ENCODE data around the gene HACD4.
"Not testable (repeated sequence)": the region's sequence is repeated elsewhere in the genome, so short reads cannot be mapped to it uniquely, and the experiment has no call there.

The HACD4 gene

DNA sequence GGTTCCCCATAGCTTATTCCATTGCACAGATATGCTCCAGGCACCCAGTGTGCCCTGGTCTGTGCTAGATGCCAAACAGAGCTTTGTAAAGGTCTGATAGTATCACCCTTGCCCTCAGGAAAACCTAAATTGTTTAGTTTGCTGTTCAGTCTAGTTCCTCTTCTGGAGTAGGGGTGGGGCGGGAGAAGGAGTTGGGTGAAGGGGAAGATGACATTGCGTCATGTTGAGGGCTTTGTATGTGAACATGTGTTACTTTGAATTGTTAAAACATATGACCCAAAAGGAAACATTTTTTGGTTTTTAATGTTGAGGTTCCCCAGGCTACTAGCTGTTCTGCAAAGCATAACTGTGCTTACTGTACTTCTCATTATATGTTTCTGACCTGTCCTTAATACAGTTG lies 40.6 kb downstream of the HACD4 start:
- H3K27ac Mint-ChIP-seq = no peak overlapping the region
- peaks cover 33% of the 10 kb centered on the region for H3K36me3 Mint-ChIP-seq
- ATAC-seq (no peak), DNase-seq (ENCODE audit: low spot score in 2 of 2) (no peak)
- H3K4me1 Mint-ChIP-seq = no peaks in the 10 kb centered on the region
- H3K4me3 Mint-ChIP-seq = no peak overlapping the region
- H3K9me3 Mint-ChIP-seq = no peaks in the 10 kb centered on the region

DNA sequence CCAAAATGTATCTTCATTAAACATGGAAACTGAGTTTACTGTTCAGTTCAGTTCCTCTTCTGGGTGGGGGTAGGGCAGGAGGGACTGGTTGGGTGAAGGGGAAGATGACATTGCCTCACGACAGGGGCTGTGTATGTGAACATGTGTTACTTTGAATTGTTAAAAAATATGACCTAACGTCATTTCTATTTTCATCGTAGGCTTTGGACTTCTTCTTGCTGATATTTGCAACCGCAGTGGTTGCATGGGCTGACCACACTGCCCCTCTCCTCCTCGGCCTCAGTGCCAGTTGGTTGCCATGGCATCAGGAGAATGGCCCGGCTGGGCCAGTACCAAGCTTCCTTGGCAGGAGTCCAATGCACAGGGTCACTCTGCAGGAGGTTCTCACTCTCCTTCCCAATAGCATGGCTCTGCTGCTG lies 41.5 kb downstream of the HACD4 start:
- Mint-ChIP-seq H3K4me1 (no peaks in the 10 kb centered on the region), H3K9me3 (no peaks in the 10 kb centered on the region), H3K27ac (no peak overlapping the region), H3K36me3 (peaks cover 33% of the 10 kb centered on the region), H3K4me3 (no peak overlapping the region)
- ATAC-seq (no peak), DNase-seq (ENCODE audit: low spot score in 2 of 2) (no peak)

DNA sequence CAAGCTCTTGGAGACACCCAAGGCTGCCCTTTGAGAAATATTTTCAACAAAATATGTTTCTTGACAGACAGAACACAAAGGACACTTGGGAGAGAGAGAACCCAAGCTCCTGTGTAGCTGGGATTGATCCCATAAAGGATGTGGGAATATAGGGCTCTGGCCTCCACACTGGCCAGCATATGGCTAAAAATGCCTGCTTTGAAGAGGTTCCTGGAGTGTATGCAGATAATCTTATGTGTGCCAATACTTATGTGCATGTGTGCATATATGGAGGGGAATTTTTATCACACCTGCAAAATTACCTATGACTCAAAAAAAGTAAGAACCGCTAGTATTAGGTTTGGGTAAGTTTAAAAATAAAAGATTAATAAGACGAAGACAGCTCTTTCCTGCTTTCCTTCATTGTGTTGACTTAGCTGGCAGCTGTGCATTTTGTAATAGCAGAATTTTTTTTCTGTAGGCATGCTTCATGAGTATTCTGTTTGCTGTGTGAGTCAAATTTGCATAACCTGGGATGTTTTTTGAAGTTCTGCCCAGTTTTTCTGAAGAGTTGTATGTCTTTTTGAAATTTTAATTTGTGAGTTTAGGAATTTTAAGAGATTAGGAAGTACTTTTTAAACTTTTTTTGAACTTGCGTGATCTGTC lies 42.6 kb downstream of the HACD4 start:
- Mint-ChIP-seq H3K27ac (no peak overlapping the region), H3K9me3 (no peaks in the 10 kb centered on the region), H3K36me3 (peaks cover 33% of the 10 kb centered on the region), H3K4me1 (no peaks in the 10 kb centered on the region), H3K4me3 (no peak overlapping the region)
- DNase-seq (ENCODE audit: low spot score in 2 of 2) = no peak
- ATAC-seq = no peak

DNA sequence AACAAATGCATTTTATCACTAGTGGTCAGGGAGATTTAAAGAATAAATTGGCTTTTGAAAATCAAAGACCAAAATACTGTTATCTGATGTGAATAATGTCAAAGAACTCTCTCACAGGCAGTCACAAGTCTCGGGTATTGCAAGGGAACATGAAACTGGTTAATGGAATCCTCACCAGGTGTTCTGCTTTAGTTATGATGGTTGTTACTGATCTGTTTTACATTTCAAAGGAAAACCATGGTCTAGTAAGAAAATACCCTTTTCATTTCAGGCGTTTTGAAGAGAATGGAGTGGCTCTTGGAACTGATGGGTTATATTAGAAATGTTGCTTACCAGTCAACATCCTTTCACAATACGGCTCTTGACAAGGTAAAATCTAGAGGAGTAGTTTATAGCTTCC lies 43.4 kb downstream of the HACD4 start:
- no peaks in the 10 kb centered on the region for H3K9me3 Mint-ChIP-seq
- DNase-seq (ENCODE audit: low spot score in 2 of 2) (no peak), ATAC-seq (no peak)
- H3K4me3 Mint-ChIP-seq = no peak overlapping the region
- H3K27ac Mint-ChIP-seq = no peak overlapping the region
- peaks cover 35% of the 10 kb centered on the region for H3K36me3 Mint-ChIP-seq
- H3K4me1 Mint-ChIP-seq = no peaks in the 10 kb centered on the region

DNA sequence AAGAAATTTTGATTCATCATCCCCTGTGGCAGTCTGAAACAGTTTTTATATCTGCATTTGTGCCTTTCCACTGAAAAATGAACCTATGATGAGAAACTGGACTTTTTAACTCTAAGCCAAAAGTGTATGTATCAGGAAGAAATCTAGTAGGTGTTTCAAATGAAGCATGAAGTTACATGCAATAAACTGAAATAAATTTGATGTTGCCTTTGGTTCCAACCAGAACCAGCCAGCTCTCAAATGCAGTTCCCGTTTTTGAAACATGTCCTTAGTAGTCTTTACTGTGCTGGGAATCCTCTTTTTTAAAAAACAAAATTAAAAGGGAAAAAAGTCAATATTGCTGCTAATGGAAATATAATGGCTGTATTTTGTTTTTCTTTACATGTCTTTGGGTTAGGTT lies 43.9 kb downstream of the HACD4 start:
- DNase-seq (ENCODE audit: low spot score in 2 of 2) (no peak), ATAC-seq (no peak)
- no peak overlapping the region for H3K27ac Mint-ChIP-seq
- peaks cover 40% of the 10 kb centered on the region for H3K36me3 Mint-ChIP-seq
- H3K4me3 Mint-ChIP-seq = no peak overlapping the region
- H3K9me3 Mint-ChIP-seq = no peaks in the 10 kb centered on the region
- H3K4me1 Mint-ChIP-seq = no peaks in the 10 kb centered on the region

DNA sequence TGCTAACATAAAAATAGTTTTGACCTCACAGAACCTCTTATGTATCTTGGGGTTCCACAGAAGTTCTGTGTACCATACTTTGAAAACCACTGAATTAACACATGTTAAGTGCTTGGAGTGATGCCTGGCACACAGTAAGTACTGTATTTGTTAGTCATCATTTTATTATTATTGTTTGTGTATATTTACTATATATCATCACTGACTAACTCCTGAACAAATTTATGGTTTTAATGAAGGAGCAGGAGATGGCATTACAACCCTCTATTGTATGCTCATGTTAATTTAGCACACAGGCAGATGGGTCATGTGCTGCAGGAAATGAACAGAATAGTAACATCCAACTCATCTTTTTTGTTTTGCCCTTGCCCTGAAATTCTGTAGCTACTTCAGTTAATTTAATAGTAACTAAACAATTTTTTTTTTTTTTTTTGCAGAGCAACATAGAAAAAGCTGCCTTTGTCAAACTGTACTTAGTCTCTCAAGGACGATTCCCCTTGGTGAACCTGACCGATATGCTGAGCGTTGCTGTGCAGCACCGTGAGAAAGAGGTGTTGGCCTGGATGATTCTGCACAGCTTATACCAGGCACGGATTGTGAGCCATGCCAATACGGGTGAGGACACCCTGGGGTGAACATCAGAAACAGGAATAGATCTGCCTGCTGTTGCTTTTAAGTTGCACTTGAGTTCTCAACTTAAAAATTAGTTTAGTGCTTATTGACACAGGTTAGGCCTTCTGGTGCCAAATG lies 45.4 kb downstream of the HACD4 start:
- no peak overlapping the region for H3K4me3 Mint-ChIP-seq
- H3K36me3 Mint-ChIP-seq = peaks cover 49% of the 10 kb centered on the region
- no peak for ATAC-seq
- H3K9me3 Mint-ChIP-seq = no peaks in the 10 kb centered on the region
- no peak for DNase-seq (ENCODE audit: low spot score in 2 of 2)
- no peak overlapping the region for H3K27ac Mint-ChIP-seq
- no peaks in the 10 kb centered on the region for H3K4me1 Mint-ChIP-seq

DNA sequence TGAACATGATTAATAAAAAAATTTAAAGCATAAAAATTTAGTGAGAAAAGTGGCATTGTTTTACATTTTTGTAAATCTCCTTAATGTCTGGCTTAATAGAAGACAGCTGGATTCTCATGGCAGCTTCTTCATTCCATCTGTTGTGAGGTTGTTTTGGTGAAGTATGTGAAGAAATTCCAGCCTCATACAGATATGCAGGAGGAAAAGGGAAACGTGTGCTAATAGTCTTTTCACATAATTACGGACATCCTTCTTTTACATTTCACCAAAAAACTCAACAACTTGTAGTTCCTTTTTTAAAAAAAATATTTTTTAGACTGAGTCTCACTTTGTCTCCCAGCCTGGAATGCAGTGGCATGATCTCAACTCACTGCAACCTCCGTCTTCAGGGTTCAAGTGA lies 46.9 kb downstream of the HACD4 start:
- DNase-seq (ENCODE audit: low spot score in 2 of 2) (no peak), ATAC-seq (no peak)
- Mint-ChIP-seq H3K4me1 (no peaks in the 10 kb centered on the region), H3K27ac (no peak overlapping the region), H3K4me3 (no peak overlapping the region), H3K9me3 (no peaks in the 10 kb centered on the region), H3K36me3 (peaks cover 39% of the 10 kb centered on the region)

DNA sequence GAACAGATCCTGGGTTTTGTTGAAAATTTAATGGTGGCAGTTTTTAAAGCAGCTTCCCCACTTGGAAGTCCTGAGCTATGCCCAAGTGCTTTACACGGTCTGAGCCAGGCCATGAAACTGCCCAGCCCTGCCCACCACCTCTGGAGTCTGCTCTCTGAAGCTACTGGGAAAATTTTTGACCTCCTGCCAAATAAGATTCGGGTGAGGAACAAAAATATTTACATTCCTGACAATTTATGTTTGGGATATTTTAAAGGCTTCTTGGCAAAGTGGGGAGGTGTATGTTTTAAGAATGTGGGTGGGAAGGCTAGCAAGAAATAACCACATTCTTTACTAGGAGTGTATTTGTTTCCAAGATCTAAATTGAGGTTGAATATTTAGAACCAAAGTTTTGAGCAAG lies 50.0 kb downstream of the HACD4 start:
- no peak for ATAC-seq
- H3K9me3 Mint-ChIP-seq = no peaks in the 10 kb centered on the region
- no peak for DNase-seq (ENCODE audit: low spot score in 2 of 2)
- no peaks in the 10 kb centered on the region for H3K4me1 Mint-ChIP-seq
- H3K4me3 Mint-ChIP-seq = no peak overlapping the region
- H3K27ac Mint-ChIP-seq = no peak overlapping the region
- H3K36me3 Mint-ChIP-seq = peaks cover 28% of the 10 kb centered on the region

DNA sequence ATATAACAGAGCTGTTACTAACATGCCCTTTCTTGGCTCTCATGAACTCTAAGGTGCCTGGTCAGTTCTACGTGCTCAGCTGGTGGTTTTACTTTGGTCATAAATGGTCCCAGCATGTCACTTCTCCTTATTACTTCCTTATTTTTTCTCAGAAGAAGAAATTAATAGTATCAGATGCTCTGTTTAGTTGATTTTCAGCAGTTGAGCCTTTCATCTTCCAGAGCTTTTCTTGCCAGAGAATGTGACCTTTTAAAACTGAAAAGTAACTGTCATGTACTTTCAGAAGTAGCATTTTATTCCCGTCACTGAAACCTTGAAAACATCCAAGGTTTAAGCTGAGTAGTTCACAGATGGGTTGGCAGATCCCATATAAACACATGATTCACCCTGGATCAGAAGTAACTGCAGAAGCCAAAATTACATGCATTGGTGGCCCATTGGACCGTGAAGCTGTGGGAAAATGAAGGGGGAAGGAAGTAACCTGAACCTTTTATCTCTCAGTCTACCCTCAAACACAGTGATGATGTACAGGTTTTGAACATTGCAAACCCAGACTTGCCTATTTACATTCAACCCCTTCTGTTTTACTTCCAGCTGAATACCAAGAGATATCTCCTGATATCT lies 50.5 kb downstream of the HACD4 start:
- Mint-ChIP-seq H3K9me3 (no peaks in the 10 kb centered on the region), H3K36me3 (peaks cover 23% of the 10 kb centered on the region), H3K4me1 (no peaks in the 10 kb centered on the region), H3K4me3 (no peak overlapping the region), H3K27ac (no peak overlapping the region)
- no peak for ATAC-seq
- DNase-seq (ENCODE audit: low spot score in 2 of 2) = no peak

DNA sequence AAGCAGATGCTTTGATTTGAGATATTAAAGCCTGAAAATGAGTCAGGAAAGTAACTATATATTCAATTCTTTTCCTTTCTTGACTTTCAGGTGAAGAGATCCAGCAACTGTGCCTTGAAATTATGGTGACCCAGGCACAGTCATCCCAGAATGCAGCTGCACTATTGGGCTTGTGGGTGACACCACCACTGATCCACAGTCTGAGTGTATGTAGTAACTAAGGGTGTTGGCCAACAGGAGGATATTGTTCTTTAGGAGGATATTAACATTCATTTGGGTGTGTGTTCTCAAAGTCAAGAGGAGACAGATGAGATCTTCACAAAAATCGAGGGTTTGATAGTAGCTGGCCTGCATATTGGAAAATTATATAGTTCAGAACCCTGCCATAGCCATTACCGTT lies 53.2 kb downstream of the HACD4 start:
- ATAC-seq (no peak), DNase-seq (ENCODE audit: low spot score in 2 of 2) (no peak)
- H3K4me3 Mint-ChIP-seq = no peak overlapping the region
- H3K4me1 Mint-ChIP-seq = no peaks in the 10 kb centered on the region
- no peaks in the 10 kb centered on the region for H3K9me3 Mint-ChIP-seq
- H3K36me3 Mint-ChIP-seq = peaks cover 21% of the 10 kb centered on the region
- no peak overlapping the region for H3K27ac Mint-ChIP-seq

DNA sequence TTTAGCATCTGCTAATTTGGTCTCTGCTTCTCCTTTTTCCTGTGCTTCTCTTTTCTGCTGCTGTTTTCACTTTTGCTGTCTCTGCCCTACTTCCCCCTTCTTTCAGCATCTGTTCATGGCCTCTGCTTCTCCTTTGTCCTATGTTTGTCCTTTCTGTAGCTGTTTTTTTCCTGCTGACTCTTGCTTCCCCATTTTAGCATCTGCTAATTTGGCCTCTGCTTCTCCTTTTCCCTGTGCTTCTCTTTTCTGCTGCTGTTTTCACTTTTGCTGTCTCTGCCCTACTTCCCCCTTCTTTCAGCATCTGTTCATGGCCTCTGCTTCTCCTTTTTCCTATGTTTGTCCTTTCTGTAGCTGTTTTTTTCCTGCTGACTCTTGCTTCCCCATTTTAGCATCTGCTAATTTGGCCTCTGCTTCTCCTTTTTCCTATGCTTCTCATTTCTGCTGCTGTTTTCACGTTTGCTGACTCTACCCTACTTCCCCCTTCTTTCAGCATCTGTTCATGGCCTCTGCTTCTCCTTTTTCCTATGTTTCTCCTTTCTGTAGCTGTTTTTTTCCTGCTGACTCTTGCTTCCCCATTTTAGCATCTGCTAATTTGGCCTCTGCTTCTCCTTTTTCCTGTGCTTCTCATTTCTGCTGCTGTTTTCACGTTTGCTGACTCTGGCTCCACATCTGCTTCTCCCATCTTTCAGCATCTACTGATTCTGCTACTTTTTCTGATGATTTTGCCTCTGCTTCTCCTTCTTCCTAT lies 57.1 kb downstream of the HACD4 start:
- H3K4me3 Mint-ChIP-seq; H3K4me1 Mint-ChIP-seq; H3K27ac Mint-ChIP-seq; ATAC-seq; DNase-seq (ENCODE audit: low spot score in 2 of 2); H3K9me3 Mint-ChIP-seq: not testable (repeated sequence)
- H3K36me3 Mint-ChIP-seq = peaks cover 11% of the 10 kb centered on the region

DNA sequence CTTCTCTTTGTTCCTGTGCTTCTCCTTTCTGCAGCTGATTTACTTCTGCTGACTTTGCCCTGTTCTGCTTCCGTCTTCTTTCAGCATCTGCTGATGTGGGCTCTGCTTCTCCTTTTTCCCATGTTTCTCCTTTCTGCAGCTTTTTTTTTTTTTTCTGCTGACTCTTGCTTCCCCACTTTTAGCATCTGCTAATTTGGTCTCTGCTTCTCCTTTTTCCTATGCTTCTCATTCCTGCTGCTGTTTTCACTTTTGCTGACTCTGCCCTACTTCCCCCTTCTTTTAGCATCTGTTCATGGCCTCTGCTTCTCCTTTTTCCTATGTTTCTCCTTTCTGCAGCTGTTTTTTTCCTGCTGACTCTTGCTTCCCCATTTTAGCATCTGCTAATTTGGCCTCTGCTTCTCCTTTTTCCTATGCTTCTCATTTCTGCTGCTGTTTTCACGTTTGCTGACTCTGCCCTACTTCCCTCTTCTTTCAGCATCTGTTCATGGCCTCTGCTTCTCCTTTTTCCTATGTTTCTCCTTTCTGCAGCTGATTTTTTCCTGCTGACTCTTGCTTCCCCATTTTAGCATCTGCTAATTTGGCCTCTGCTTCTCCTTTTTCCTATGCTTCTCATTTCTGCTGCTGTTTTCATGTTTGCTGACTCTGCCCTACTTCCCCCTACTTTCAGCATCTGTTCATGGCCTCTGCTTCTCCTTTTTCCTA lies 58.0 kb downstream of the HACD4 start:
- H3K4me3 Mint-ChIP-seq; ATAC-seq; H3K9me3 Mint-ChIP-seq; H3K4me1 Mint-ChIP-seq; H3K27ac Mint-ChIP-seq; DNase-seq (ENCODE audit: low spot score in 2 of 2): not testable (repeated sequence)
- H3K36me3 Mint-ChIP-seq = peaks cover 11% of the 10 kb centered on the region

DNA sequence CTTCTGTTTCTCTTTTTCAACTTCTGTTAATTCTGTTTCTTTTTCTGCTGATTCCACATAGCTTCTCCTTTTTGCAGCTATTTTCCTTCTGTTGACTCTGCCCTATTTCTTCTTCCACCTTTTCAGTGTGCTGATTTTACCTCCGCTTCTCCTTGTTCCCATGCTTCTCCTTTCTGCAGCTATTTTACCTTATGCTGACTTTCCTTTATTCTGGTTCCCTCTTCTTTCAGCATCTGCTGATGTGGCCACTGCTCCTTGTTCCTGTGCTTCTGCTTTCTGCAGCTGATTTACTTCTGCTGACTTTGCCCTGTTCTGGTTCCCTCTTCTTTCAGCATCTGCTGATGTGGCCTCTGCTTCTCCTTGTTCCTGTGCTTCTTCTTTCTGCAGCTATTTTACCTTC lies 58.8 kb downstream of the HACD4 start:
- no peak for DNase-seq (ENCODE audit: low spot score in 2 of 2)
- Mint-ChIP-seq H3K4me3 (no peak overlapping the region), H3K27ac (no peak overlapping the region), H3K36me3 (peaks cover 11% of the 10 kb centered on the region), H3K9me3 (peaks cover 3% of the 10 kb centered on the region), H3K4me1 (no peaks in the 10 kb centered on the region)
- no peak for ATAC-seq

DNA sequence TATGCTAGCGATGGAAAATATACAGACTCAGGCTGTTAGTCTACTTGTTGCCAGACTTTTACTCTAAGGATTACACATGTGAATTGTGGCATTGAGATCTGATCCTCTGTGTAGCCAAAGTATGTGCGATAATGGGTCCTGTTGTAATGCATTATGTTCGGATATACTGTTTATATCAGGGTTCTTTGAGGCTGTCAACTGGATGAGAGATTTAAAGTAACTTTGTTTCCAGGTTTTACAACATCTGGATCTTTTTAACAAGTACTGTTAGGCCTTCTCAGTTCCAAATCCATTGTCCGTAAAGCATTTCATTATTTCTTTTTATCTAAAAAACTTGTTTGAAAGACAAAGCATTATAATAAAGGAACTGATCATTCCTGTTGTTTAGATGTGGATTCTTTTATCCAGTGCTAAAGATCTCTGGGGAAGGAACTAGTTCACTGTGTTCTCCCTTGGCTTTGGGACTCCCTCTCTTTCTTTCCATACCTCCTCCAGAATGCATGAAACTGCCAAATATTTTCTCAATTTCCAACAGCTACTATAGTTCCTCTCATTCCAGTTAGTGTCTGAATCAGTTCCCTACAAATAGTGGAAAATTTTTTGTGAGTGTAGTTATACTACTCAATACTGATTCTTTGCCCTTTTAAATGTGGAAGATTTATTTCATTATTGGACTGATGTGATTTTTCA lies 68.8 kb downstream of the HACD4 start:
- no peak for ATAC-seq
- Mint-ChIP-seq H3K36me3 (no peaks in the 10 kb centered on the region), H3K9me3 (peaks cover 3% of the 10 kb centered on the region), H3K4me1 (no peaks in the 10 kb centered on the region), H3K27ac (no peak overlapping the region), H3K4me3 (no peak overlapping the region)
- DNase-seq (ENCODE audit: low spot score in 2 of 2) = no peak

DNA sequence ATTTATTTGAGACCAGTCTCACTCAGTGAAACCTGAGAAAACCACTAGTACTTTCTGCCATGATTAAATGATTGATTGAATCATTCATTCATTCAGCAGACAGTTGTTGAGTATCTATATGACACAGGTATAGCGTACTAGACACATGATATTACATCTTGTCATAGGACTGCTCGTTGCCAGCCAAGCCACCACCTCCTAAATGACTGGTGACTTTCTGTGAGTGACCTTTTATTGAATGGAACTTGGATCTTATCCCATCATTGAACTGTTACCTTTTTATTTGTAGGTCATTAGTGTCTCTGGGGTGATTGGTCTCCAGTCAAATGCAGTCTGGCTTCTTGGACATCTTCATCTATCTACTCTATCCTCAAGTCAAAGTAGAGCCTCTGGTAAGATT lies 80.7 kb downstream of the HACD4 start:
- Mint-ChIP-seq H3K36me3 (peaks cover 44% of the 10 kb centered on the region), H3K9me3 (no peaks in the 10 kb centered on the region), H3K4me3 (no peak overlapping the region), H3K27ac (no peak overlapping the region), H3K4me1 (no peaks in the 10 kb centered on the region)
- ATAC-seq (no peak), DNase-seq (ENCODE audit: low spot score in 2 of 2) (no peak)

All from stimulated activated effector memory CD8-positive, alpha-beta T cell treated with anti-CD3 and anti-CD28 coated beads, Interleukin-12 subunit alpha, Interleukin-12 subunit beta, amount 100 ng/mL, for 72 hours (primary cell).